VCaP (cell line): ENCODE measurements around the gene NFIB.

Experiments
- H3K27ac ChIP-seq: fragments of 450-650 bp; 2 replicates; pipeline ENCODE4 v1.5.1; 2017
- CTCF ChIP-seq: fragments of 450-650 bp; conservative IDR thresholded peaks from 2 replicates; pipeline ENCODE4 v1.5.1; 2017; ENCODE audit warnings: mild to moderate bottlenecking, moderate library complexity

Gene NFIB

GRCh38 chr9:14141699-14142098, 172.2 kb downstream of the NFIB start:
- no peak overlapping the region for H3K27ac ChIP-seq
- TF ChIP-seq CTCF: no peak

GRCh38 chr9:14140096-14140697, 173.7 kb downstream of the NFIB start:
- no peak for TF ChIP-seq CTCF
- H3K27ac ChIP-seq: no peak overlapping the region

GRCh38 chr9:14139287-14139686, 174.7 kb downstream of the NFIB start:
- no peak for TF ChIP-seq CTCF
- no peak overlapping the region for H3K27ac ChIP-seq

GRCh38 chr9:14136646-14137370, 177.1 kb downstream of the NFIB start:
- TF ChIP-seq CTCF: no peak
- H3K27ac ChIP-seq: peak overlapping the region; percentile 52

- TF ChIP-seq CTCF: no peak
- H3K27ac ChIP-seq: peak overlapping the region; percentile 52
Measured at GRCh38 chr9:14136047-14136635, 177.8 kb downstream of the NFIB start.

- no peak for TF ChIP-seq CTCF
- H3K27ac ChIP-seq: peak overlapping the region; percentile 52
Measured at GRCh38 chr9:14135421-14135820, 178.5 kb downstream of the NFIB start.

- H3K27ac ChIP-seq: no peak overlapping the region; the same call in 1 of the 2 replicates
- TF ChIP-seq CTCF: no peak
Measured at GRCh38 chr9:14133394-14133793, 180.5 kb downstream of the NFIB start.
